GM10248 (cell line): Measurements from ENCODE around the gene SLA2.
"Not testable (repeated sequence)": the region's sequence is repeated elsewhere in the genome, so short reads cannot be mapped to it uniquely, and the experiment has no call there.

ENCODE experiments used
- CTCF ChIA-PET: fragments of 300-600 bp; sonication (Branson Sonifier 250); formaldehyde crosslinking; extraction: SDS; loops from one replicate; lab custom pipeline; 2021; ENCODE audit warnings: antibody characterized with exemption; lab: Yijun Ruan, JAX
- POLR2A ChIA-PET: fragments of 350-650 bp; sonication (Branson Sonifier 250); formaldehyde crosslinking; extraction: SDS; loops from one replicate; lab custom pipeline; 2020; ENCODE audit warnings: antibody characterized with exemption; lab: Yijun Ruan, JAX
- DNase-seq: peaks from one replicate; pipeline ENCODE4 v3.0.0; 2012; ENCODE audit errors: extremely low spot score
- CTCF ChIP-seq: IDR thresholded peaks from 2 replicates; pipeline ENCODE4 v1.5.1; 2012; ENCODE audit warnings: mild to moderate bottlenecking, low read depth; ENCODE audit errors: extremely low read depth, missing control alignments, control extremely low read depth

Gene SLA2

DNA sequence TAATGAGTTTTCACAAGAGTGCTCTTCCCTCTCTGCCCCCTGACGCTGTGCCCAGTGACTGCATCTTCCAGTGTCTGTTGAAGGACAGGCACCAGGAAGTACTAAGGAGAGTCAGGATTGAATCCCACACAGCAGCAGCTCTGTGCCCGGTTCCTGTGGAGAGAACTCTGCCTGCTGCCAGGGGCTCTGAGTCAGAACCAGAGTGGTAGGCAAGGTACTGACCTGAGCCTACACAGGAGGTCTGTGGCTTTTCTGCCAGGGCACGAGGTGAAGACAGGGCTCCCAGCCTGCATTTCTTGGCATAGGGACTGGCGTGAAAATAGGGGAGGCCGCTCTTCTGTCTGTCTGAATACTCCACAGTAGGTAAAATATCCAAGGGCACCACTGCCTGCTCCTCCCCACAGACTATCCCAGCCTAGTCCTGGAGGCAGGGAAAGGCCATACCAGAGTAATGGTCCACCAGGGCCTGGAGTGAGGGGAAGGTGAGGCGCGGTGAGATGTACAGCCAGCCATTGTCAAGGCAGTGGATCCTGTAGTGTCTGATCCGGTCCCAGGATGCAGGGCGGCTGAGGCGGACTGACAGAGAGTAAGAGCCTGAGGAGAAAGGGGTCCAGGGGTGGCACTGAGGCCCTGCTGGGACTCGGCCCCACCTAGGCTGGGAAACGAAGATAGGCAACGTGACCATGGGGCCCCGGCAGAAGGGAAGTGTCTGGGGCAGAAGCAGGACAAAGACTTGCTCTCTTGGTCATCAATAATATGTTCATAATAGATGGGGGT is 31.0 kb downstream of the SLA2 start:
- no peak for DNase-seq
- POLR2A ChIA-PET = interaction anchor here (1.2 kb wide), 1 partner anchor 154 kb away, joined by 3 read pairs; no protein-coding TSS in a partner anchor
- CTCF ChIA-PET = interaction anchor here (1.1 to 1.7 kb wide), 4 partner anchors 9 to 248 kb away, joined by 4 to 13 read pairs (median 6); partner anchors contain the start of gene RAB5IF
- no peak for TF ChIP-seq CTCF

- no peak for DNase-seq
- TF ChIP-seq CTCF = no peak
- ChIA-PET POLR2A (interaction anchor here (1.2 kb wide), 1 partner anchor 153 kb away, joined by 3 read pairs; no protein-coding TSS in a partner anchor), CTCF (interaction anchor here (0.9 to 1.7 kb wide), 10 partner anchors 8 to 307 kb away, joined by 3 to 13 read pairs (median 4); partner anchors contain the start of gene RAB5IF)
Observed at GRCh38 chr20:36613974-36614373, 32.0 kb downstream of the SLA2 start.

DNA sequence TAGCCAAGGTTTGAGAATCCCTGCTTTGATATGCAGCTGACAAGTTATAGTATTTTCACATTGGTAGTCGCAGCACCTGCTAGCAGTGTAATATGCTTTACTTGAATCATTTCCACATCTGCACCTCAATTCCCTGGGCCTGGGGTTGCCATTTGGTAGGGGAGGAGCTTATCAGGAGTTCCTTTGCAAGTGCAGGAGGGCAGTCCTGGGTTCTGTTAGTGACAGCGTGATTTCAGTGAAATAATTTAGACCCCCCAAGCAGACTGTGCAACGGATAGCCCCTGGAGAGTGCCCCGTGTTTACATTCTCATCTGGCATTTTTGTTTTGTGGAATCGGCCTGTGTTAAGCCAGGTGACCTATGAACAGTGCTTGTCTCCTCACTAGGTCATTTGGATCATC is 34.4 kb downstream of the SLA2 start:
- DNase-seq = no peak
- CTCF ChIA-PET = interaction anchor here (0.9 to 5.5 kb wide), 12 partner anchors 12 to 277 kb away, joined by 3 to 29 read pairs (median 3); partner anchors contain the start of genes DSN1 and SLA2
- POLR2A ChIA-PET = no interaction called here
- TF ChIP-seq CTCF = no peak

GRCh38 chr20:36608388-36608728 is 37.6 kb downstream of the SLA2 start:
- DNase-seq, POLR2A ChIA-PET: not testable (repeated sequence)
- CTCF ChIA-PET = interaction anchor here (1.6 to 5.5 kb wide), 2 partner anchors 147 to 200 kb away, joined by 3 to 29 read pairs; no protein-coding TSS in a partner anchor

DNA sequence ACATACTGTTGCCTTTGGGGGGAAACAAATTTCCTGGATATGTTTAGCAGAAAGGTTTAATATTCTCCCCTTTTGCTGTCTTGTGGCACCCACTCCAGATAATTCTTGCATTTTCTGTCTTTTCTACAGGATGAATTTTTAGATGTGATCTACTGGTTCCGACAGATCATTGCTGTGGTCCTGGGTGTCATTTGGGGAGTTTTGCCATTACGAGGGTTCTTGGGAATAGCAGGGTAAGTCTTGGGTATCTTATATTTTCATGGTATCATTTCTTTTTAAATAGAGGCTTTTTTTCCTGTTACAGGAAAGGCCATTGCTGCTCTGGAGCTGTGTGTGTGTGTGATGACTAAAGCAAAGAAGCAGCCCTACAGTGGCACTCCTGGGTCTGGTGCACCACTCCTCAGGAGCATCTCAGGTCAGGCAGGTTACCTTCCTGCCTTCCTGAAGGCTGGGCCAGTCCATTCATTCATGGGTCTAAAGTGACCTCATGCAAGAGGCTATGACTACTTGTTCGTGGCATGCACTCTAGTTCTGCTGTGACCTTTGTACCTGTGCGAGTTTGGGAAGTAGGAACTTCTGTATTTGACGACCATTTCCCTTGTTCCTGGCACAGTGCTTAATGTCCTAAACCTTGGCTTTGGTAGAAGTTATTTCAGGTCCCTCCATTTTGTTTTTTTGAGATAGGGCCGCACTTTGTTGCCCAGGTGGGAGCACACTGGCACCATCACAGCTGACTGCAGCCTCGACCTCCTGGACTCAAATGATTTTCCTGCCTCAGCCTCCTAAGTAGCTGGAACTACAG is 38.2 kb downstream of the SLA2 start:
- ChIA-PET CTCF (interaction anchor here (2.2 to 5.5 kb wide), 2 partner anchors 147 to 167 kb away, joined by 6 to 29 read pairs; partner anchors contain the start of gene DSN1), POLR2A (interaction anchor here (0.7 kb wide), 1 partner anchor 102 kb away, joined by 6 read pairs; no protein-coding TSS in a partner anchor)
- no peak for TF ChIP-seq CTCF
- DNase-seq = no peak

DNA sequence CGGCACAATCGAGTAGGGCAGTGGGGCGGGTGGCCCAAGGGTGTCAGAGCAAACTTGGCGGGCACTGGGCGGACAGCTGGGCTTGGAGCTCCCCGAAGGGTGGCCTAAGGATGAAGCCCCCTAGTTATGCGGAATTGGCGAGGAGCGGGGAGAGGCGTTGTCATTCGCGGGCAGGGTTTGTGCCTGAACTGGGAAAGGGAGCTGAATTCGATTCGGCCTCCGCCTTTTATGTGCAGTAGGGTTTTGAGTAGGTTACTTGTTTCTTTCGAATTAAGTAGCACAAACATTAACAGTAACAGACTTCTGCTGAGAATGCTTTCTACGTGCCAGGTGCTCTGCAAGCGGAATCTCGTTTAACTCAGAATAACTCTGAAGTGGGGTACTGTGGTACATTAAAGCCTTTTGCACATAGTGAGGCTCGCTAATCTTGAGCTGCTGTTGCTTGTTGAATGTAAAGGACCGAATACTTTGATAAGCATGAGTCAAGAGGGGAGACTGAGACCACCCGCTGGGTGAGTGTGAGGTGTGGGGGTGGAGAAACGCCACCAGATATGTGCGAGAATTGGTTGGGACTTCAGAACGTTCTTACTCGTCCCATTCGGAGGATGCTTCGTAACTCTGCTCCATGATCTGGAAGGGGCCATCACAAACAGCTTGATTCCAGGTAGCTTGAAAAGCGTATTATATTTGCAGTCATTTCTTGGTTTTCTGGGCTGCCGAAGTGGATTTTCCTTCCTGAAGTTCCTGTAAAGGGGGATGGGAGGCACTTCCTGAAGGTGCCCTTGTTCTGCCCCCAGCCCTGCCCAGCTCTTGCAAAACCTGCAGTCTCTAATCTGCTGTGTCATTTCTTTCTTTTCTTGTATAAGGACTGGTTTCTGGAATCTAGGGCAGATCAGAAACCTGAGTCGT is 39.6 kb downstream of the SLA2 start:
- no peak for DNase-seq
- no peak for TF ChIP-seq CTCF
- ChIA-PET POLR2A (interaction anchor here (0.8 to 2.8 kb wide), 2 partner anchors 11 to 35 kb away, joined by 4 to 24 read pairs; no protein-coding TSS in a partner anchor), CTCF (interaction anchor here (0.8 to 4.5 kb wide), 29 partner anchors 8 to 312 kb away, joined by 3 to 62 read pairs (median 5); partner anchors contain the start of genes DSN1, SLA2 and TGIF2)
